MCF 10A (cell line): ENCODE results near the gene MMP3. TPM values are rescaled to one million over a fixed set of nuclear protein-coding genes. Genes with fewer than 3 reads are reported as not detected.
"Not testable (repeated sequence)": the region's sequence is repeated elsewhere in the genome, so short reads cannot be mapped to it uniquely, and the experiment has no call there.

ENCODE experiments used
- BruUV-seq: library from RNA; stranded (reverse); fragments of 400-500 nt; replicated peaks from 2 replicates; lab custom pipeline; 2021; lab: Mats Ljungman, UMichigan
- CTCF ChIA-PET: fragments of 300-600 bp; sonication (Branson Sonifier 250); formaldehyde crosslinking; extraction: SDS; loops from one replicate; lab custom pipeline; 2021; ENCODE audit warnings: antibody characterized with exemption, inconsistent platforms; lab: Yijun Ruan, JAX
- POLR2A ChIA-PET: fragments of 300-600, 350-650 bp; sonication (Branson Sonifier 250); formaldehyde crosslinking; extraction: SDS; loops from one replicate; lab custom pipeline; 2020; ENCODE audit warnings: antibody characterized with exemption, inconsistent platforms; lab: Yijun Ruan, JAX
- DNase-seq: peaks from one replicate; pipeline ENCODE4 v3.0.0-alpha.2; 2018; ENCODE audit not compliant: unreplicated experiment
- H3K27ac Mint-ChIP-seq: one replicate; pipeline ENCODE4 v1.8.0; 2022; ENCODE audit warnings: mild to moderate bottlenecking, low read depth, mixed read lengths; ENCODE audit not compliant: unreplicated experiment
- H3K27me3 Mint-ChIP-seq: one replicate; pipeline ENCODE4 v1.8.0; 2022; ENCODE audit warnings: mixed read lengths; ENCODE audit not compliant: insufficient read depth, unreplicated experiment
- H3K36me3 Mint-ChIP-seq: one replicate; pipeline ENCODE4 v1.8.0; 2022; ENCODE audit warnings: mild to moderate bottlenecking, moderate library complexity, mixed read lengths; ENCODE audit not compliant: insufficient read depth, unreplicated experiment
- H3K4me1 Mint-ChIP-seq: one replicate; pipeline ENCODE4 v1.8.0; 2022; ENCODE audit warnings: mixed read lengths; ENCODE audit not compliant: insufficient read depth, unreplicated experiment
- H3K4me3 Mint-ChIP-seq: one replicate; pipeline ENCODE4 v1.8.0; 2022; ENCODE audit warnings: mild to moderate bottlenecking, moderate library complexity, mixed read lengths; ENCODE audit not compliant: unreplicated experiment
- H3K9me3 Mint-ChIP-seq: one replicate; pipeline ENCODE4 v1.8.0; 2022; ENCODE audit warnings: mixed read lengths; ENCODE audit not compliant: unreplicated experiment
- intact Hi-C: fragments of 100-400 bp; cut with micrococcal nuclease; formaldehyde crosslinking; loops from 2 replicates; pipeline ENCODE4 v1.14.1; 2022
- total RNA-seq: library from RNA; stranded (reverse); gene quantifications from 2 replicates; pipeline ENCODE4 v1.2.3, GENCODE V29; 2022
- TF ChIP-seq, protein P1 (sequence below): fragments of 200-600 bp; IDR thresholded peaks from one replicate; pipeline ENCODE4 v1.8.0; 2022; ENCODE audit warnings: antibody characterized with exemption, mild to moderate bottlenecking; ENCODE audit not compliant: unreplicated experiment

Gene MMP3
- total RNA-seq, 1 experiment from 2014 or later: 0.19 TPM

DNA sequence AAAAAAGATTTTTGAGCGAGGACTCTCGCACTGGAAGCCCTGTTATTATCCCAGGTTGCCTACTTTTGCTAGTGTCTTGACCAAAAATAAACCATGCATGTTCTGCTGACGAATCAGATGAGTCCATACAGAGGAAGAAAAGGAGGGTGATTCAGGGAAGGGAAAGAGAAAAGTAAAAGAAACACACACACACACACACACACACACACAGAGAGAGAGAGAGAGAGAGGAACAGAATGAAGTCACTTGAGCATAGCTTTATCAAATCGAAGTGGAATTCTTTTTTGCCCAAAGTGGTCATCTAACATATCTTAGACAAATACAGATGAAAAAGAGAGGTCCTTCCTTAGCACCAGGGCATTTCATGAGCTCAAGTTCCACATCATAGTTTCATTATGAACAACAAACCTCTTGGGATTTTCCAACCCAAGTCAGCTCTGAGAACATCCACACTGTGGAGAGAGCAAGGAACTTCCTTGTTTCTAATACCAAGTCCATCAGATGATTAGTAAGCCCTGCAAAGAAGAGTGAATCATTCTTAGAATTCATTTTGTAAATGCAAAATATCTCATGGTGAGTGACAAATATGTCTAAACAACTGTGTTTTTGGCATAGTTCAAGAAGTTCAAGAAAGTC is 39.1 kb upstream of the MMP3 start:
- Mint-ChIP-seq H3K4me1 (peaks cover 15% of the 10 kb centered on the region), H3K4me3 (no peak overlapping the region), H3K9me3 (no peaks in the 10 kb centered on the region), H3K27ac (no peak overlapping the region), H3K36me3 (no peaks in the 10 kb centered on the region), H3K27me3 (no peaks in the 10 kb centered on the region)
- no peak for DNase-seq
- ChIA-PET CTCF (interaction anchor here (0.6 to 0.7 kb wide), 3 partner anchors 16 to 1331 kb away, joined by 3 read pairs; no protein-coding TSS in a partner anchor), POLR2A (interaction anchor here (0.5 to 0.9 kb wide), 3 partner anchors 10 to 697 kb away, joined by 3 read pairs; no protein-coding TSS in a partner anchor)
- BruUV-seq: no TSS peak
- intact Hi-C loops: no loop called here
- TF ChIP-seq, protein P1, sequence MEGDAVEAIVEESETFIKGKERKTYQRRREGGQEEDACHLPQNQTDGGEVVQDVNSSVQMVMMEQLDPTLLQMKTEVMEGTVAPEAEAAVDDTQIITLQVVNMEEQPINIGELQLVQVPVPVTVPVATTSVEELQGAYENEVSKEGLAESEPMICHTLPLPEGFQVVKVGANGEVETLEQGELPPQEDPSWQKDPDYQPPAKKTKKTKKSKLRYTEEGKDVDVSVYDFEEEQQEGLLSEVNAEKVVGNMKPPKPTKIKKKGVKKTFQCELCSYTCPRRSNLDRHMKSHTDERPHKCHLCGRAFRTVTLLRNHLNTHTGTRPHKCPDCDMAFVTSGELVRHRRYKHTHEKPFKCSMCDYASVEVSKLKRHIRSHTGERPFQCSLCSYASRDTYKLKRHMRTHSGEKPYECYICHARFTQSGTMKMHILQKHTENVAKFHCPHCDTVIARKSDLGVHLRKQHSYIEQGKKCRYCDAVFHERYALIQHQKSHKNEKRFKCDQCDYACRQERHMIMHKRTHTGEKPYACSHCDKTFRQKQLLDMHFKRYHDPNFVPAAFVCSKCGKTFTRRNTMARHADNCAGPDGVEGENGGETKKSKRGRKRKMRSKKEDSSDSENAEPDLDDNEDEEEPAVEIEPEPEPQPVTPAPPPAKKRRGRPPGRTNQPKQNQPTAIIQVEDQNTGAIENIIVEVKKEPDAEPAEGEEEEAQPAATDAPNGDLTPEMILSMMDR: no peak

- Mint-ChIP-seq H3K4me1 (no peaks in the 10 kb centered on the region), H3K27ac (no peak overlapping the region), H3K36me3 (no peaks in the 10 kb centered on the region), H3K9me3 (no peaks in the 10 kb centered on the region), H3K4me3 (no peak overlapping the region), H3K27me3 (no peaks in the 10 kb centered on the region)
- TF ChIP-seq, protein P1: no peak
- no TSS peak for BruUV-seq
- CTCF ChIA-PET: interaction anchor here (1.2 kb wide), 1 partner anchor 12 kb away, joined by 3 read pairs; no protein-coding TSS in a partner anchor
- no peak for DNase-seq
- intact Hi-C loops: no loop called here
- POLR2A ChIA-PET: no interaction called here
These were observed 36.4 kb upstream of the MMP3 start for GRCh38 chr11:102879801-102880200.

DNA sequence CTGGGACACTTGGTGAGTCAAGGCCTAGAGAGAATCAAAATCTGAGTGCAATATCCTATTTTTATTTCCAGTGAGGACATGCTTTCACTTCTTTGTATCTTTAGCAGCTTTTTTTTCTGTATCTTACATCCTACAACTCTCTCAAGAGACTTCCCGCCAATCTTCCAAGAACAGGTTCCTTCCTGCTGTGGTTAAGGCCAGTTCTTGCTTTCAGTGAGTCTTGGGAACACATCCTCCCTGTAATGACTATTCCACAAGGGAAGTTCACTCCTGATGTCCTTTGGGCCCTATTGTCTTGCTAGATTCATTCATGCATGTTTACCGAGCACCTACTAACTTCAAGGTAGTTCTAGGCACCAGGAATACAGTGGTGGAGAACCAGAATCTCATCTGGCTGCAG is 35.2 kb upstream of the MMP3 start:
- BruUV-seq: no TSS peak
- no peaks in the 10 kb centered on the region for H3K27me3 Mint-ChIP-seq
- H3K36me3 Mint-ChIP-seq: no peaks in the 10 kb centered on the region
- POLR2A ChIA-PET: interaction anchor here (0.7 kb wide), 1 partner anchor 13 kb away, joined by 3 read pairs; no protein-coding TSS in a partner anchor
- no peak overlapping the region for H3K4me3 Mint-ChIP-seq
- no peaks in the 10 kb centered on the region for H3K4me1 Mint-ChIP-seq
- H3K27ac Mint-ChIP-seq: no peak overlapping the region
- intact Hi-C loops: no loop called here
- no peaks in the 10 kb centered on the region for H3K9me3 Mint-ChIP-seq
- CTCF ChIA-PET: interaction anchor here (0.6 to 1.4 kb wide), 4 partner anchors 7 to 37 kb away, joined by 3 to 4 read pairs (median 3); no protein-coding TSS in a partner anchor
- no peak for DNase-seq
- TF ChIP-seq, protein P1: no peak

- ChIA-PET POLR2A (interaction anchor here (1.8 kb wide), 1 partner anchor 13 kb away, joined by 4 read pairs; no protein-coding TSS in a partner anchor), CTCF (no interaction called here)
- TF ChIP-seq, protein P1: no peak
- intact Hi-C loops: no loop called here
- Mint-ChIP-seq H3K4me1 (no peaks in the 10 kb centered on the region), H3K27ac (no peak within 1 kb of the TSS), H3K27me3 (no peaks in the 10 kb centered on the region), H3K36me3 (no peaks in the 10 kb centered on the region), H3K9me3 (no peaks in the 10 kb centered on the region), H3K4me3 (no peak within 1 kb of the TSS)
- BruUV-seq: no TSS peak
- no peak for DNase-seq
These were observed 31.4 kb upstream of the MMP3 start, which contains the start of gene MMP12 for GRCh38 chr11:102874852-102875251. Gene MMP12 (minus strand): TSS chr11:102874982. CDS start chr11:102874937, 45 bp downstream.

DNA sequence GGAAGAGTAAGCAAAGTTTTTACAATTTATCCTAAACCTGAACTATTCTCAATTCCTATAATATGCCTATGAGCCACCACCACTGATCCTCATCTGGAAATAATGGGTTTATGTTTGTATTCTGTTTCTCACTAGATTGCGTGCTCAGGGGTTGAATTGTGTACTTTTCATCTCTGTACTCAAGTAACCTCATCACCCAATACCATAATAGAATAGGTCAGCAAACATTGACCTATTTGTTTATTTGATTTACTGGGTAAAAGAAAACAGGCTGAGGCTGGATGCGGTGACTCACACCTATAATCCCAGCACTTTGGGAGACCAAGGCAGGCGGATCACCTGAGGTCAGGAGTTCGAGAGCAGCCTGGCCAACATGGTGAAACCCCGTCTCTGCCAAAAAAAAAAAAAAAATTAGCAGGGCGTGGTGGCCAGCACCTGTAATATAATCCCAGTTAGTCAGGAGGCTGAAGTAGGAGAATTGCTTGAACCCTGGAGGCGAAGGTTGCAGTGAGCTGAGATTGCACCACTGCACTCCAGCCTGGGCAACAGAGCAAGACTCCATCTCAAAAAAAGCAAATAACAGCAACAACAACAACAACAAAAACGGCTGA is 26.1 kb upstream of the MMP3 start:
- intact Hi-C loops, BruUV-seq, H3K4me1 Mint-ChIP-seq, H3K9me3 Mint-ChIP-seq, H3K27me3 Mint-ChIP-seq, POLR2A ChIA-PET, H3K4me3 Mint-ChIP-seq, H3K36me3 Mint-ChIP-seq, H3K27ac Mint-ChIP-seq, CTCF ChIA-PET: not testable (repeated sequence)
- peak; percentile 17 for DNase-seq
